PC-3 (cell line): ENCODE measurements around the gene UNC5B. TPM values are rescaled to one million over a fixed set of nuclear protein-coding genes. Genes with fewer than 3 reads are reported as not detected.

Source experiments
- ATAC-seq: fragments of 200-7000 bp; cut with Tn5 transposase; 2 replicates; pipeline ENCODE4 v1.9.1; 2020; ENCODE audit warnings: mild to moderate bottlenecking, moderate library complexity
- BruUV-seq: library from RNA; stranded (reverse); fragments of 400-500 nt; replicated peaks from 2 replicates; lab custom pipeline; 2021; lab: Mats Ljungman, UMichigan
- CTCF ChIA-PET: fragments of 300-600 bp; sonication (Branson Sonifier 250); formaldehyde crosslinking; loops from one replicate; lab custom pipeline; 2022; ENCODE audit warnings: antibody characterized with exemption; lab: Charles Lee
- POLR2A ChIA-PET: fragments of 300-600 bp; sonication (Branson Sonifier 250); formaldehyde crosslinking; loops from one replicate; lab custom pipeline; 2022; ENCODE audit warnings: antibody characterized with exemption; ENCODE audit not compliant: unreplicated experiment; lab: Charles Lee
- DNase-seq: peaks from one replicate; pipeline ENCODE4 v3.0.0-alpha.2; 2015
- H2AFZ ChIP-seq: fragments of 300-600 bp; sonication (generic); 2 replicates; pipeline ENCODE4 v1.6.0; 2016; ENCODE audit warnings: antibody characterized with exemption, low read length
- H3F3A ChIP-seq: fragments of 300-600 bp; sonication (generic); one replicate; pipeline ENCODE4 v1.6.0; 2017; ENCODE audit warnings: antibody characterized with exemption, low read length, control low read depth, mild to moderate bottlenecking; ENCODE audit not compliant: unreplicated experiment
- H3K27ac ChIP-seq: fragments of 300-600 bp; sonication (generic); 2 replicates; pipeline ENCODE4 v1.5.1; 2016; ENCODE audit warnings: mild to moderate bottlenecking, low read length
- H3K27me3 ChIP-seq: fragments of 300-600 bp; sonication (generic); 2 replicates; pipeline ENCODE4 v1.6.1; 2016; ENCODE audit warnings: low read length, mixed read lengths
- H3K36me3 ChIP-seq: fragments of 300-600 bp; sonication (generic); 2 replicates; pipeline ENCODE4 v1.6.1; 2016; ENCODE audit warnings: low read depth, mixed run types, low read length, mixed read lengths
- H3K4me1 ChIP-seq: fragments of 300-600 bp; sonication (generic); 2 replicates; pipeline ENCODE4 v1.5.1; 2016; ENCODE audit warnings: low read length; ENCODE audit not compliant: insufficient read depth
- H3K4me2 ChIP-seq: fragments of 300-600 bp; sonication (generic); 2 replicates; pipeline ENCODE4 v1.6.0; 2016; ENCODE audit warnings: low read length
- H3K4me3 ChIP-seq: fragments of 300-600 bp; sonication (generic); 2 replicates; pipeline ENCODE4 v1.5.1; 2016; ENCODE audit warnings: mild to moderate bottlenecking, low read length, mixed read lengths
- H3K79me2 ChIP-seq: fragments of 300-600 bp; sonication (generic); 2 replicates; pipeline ENCODE4 v1.6.1; 2017; ENCODE audit warnings: low read length, mixed read lengths
- H3K9ac ChIP-seq: fragments of 300-600 bp; sonication (generic); 2 replicates; pipeline ENCODE4 v1.6.0; 2016; ENCODE audit warnings: mild to moderate bottlenecking, low read length
- H3K9me2 ChIP-seq: fragments of 300-600 bp; sonication (generic); replicated peaks from 2 replicates; pipeline ENCODE4 v1.6.1; 2016; ENCODE audit warnings: mixed run types, low read length, mixed read lengths
- H3K9me3 ChIP-seq: fragments of 300-600 bp; sonication (generic); 2 replicates; pipeline ENCODE4 v1.6.1; 2016; ENCODE audit warnings: low read length, mixed read lengths
- H4K20me1 ChIP-seq: fragments of 300-600 bp; sonication (generic); 2 replicates; pipeline ENCODE4 v1.6.1; 2016; ENCODE audit warnings: low read length, mixed read lengths
- EZH2 ChIP-seq: fragments of 300-600 bp; sonication (generic); IDR thresholded peaks from one replicate; pipeline ENCODE4 v1.6.1; 2017; ENCODE audit warnings: antibody characterized with exemption, mild to moderate bottlenecking, low read length; ENCODE audit not compliant: unreplicated experiment
- EZH2phosphoT487 ChIP-seq: fragments of 300-600 bp; sonication (generic); IDR thresholded peaks from 2 replicates; pipeline ENCODE4 v1.6.1; 2018; ENCODE audit warnings: mild to moderate bottlenecking, antibody characterized with exemption, low read length, borderline replicate concordance
- intact Hi-C: fragments of 100-400 bp; cut with micrococcal nuclease; formaldehyde crosslinking; loops from 2 replicates; pipeline ENCODE4 v1.9.0; 2023
- total RNA-seq: library from RNA; depleted of rRNA; stranded (reverse); fragments of >200 nt; gene quantifications from 2 replicates; pipeline ENCODE4 v1.2.3, GENCODE V29; 2014
- TF ChIP-seq, protein P1 (sequence below): fragments of 300-600 bp; sonication (generic); conservative IDR thresholded peaks from 2 replicates; pipeline ENCODE4 v1.5.1; 2017; ENCODE audit warnings: antibody characterized with exemption, low read depth, mild to moderate bottlenecking, low read length

Gene UNC5B
- total RNA-seq, 1 experiment from 2014 or later = 0.26 TPM

DNA sequence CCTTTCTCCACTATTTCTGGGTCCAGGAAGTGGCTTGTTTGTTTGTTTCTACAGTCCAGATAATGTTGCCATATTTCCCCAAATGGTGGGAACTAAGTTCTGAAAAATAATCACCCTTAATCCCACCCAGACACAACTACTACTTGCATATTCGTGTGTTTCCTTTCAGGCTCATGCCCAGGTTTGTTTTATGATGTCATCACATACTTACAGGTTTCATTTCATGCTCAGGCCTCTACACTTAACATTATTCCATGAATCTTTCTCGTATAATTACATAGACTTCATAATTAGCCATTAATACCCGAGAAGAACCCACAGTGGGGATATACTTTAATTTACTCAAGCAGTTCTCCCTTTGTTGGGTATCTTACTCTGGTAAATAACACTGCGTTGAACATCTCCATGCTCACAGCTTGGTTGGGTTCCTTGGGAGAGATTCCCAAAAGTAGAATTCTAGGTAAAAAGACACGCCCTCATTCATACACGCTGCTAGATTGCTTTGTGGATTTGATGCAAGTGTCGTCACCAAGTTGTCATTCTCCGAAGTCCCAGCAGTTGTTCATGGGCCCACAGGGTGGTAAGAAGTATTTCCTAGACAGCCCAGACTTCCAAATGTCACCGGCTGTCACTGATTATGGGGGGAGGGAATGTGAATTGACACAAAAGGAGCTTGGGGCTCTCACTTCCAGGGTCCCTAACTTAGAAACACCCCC lies 42.6 kb downstream of the UNC5B start:
- ChIA-PET POLR2A (no interaction called here), CTCF (no interaction called here)
- Histone ChIP-seq H4K20me1 (no peaks in the 10 kb centered on the region), H3K9ac (no peak overlapping the region), H3K27ac (no peak overlapping the region), H3K36me3 (no peaks in the 10 kb centered on the region), H3K9me2 (no peaks in the 10 kb centered on the region), H3K9me3 (no peaks in the 10 kb centered on the region), H3K79me2 (no peaks in the 10 kb centered on the region), H3K27me3 (no peaks in the 10 kb centered on the region), H3F3A (no peaks in the 10 kb centered on the region), H3K4me1 (peaks cover 16% of the 10 kb centered on the region; the same call in 1 of the 2 replicates), H3K4me2 (no peak overlapping the region), H3K4me3 (no peak overlapping the region), H2AFZ (no peak overlapping the region)
- intact Hi-C loops = no loop called here
- no TSS peak for BruUV-seq
- DNase-seq = no peak
- TF ChIP-seq, protein P1, sequence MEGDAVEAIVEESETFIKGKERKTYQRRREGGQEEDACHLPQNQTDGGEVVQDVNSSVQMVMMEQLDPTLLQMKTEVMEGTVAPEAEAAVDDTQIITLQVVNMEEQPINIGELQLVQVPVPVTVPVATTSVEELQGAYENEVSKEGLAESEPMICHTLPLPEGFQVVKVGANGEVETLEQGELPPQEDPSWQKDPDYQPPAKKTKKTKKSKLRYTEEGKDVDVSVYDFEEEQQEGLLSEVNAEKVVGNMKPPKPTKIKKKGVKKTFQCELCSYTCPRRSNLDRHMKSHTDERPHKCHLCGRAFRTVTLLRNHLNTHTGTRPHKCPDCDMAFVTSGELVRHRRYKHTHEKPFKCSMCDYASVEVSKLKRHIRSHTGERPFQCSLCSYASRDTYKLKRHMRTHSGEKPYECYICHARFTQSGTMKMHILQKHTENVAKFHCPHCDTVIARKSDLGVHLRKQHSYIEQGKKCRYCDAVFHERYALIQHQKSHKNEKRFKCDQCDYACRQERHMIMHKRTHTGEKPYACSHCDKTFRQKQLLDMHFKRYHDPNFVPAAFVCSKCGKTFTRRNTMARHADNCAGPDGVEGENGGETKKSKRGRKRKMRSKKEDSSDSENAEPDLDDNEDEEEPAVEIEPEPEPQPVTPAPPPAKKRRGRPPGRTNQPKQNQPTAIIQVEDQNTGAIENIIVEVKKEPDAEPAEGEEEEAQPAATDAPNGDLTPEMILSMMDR = no peak
- TF ChIP-seq EZH2 (no peak), EZH2phosphoT487 (no peak)
- no peak for ATAC-seq

DNA sequence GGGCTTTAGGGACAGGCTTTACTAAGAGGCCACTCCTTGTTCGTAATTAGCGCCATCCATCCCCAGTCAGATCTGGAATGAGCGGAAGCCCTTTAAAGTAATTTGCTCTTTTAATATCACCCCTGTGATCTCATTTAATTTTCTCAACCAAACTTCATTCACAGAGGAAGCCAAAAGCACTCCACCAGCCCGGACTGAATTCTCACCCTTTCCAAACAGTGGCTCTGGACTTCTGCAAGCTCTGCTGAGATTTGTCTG lies 43.1 kb downstream of the UNC5B start:
- no peak overlapping the region for H2AFZ ChIP-seq
- DNase-seq = no peak
- no peak overlapping the region for H3K4me3 ChIP-seq
- H3K9ac ChIP-seq = no peak overlapping the region
- TF ChIP-seq EZH2phosphoT487 = no peak
- TF ChIP-seq, protein P1 = no peak
- no peak for TF ChIP-seq EZH2
- no peak for ATAC-seq
- peaks cover 16% of the 10 kb centered on the region; the same call in 1 of the 2 replicates for H3K4me1 ChIP-seq
- H3K79me2 ChIP-seq = no peaks in the 10 kb centered on the region
- no peaks in the 10 kb centered on the region for H3K9me3 ChIP-seq
- no peaks in the 10 kb centered on the region for H3K9me2 ChIP-seq
- POLR2A ChIA-PET = no interaction called here
- no peak overlapping the region for H3K27ac ChIP-seq
- no peaks in the 10 kb centered on the region for H3K27me3 ChIP-seq
- no TSS peak for BruUV-seq
- CTCF ChIA-PET = no interaction called here
- H3K36me3 ChIP-seq = no peaks in the 10 kb centered on the region
- intact Hi-C loops = no loop called here
- no peaks in the 10 kb centered on the region for H4K20me1 ChIP-seq
- peak overlapping the region; percentile 11; the same call in 1 of the 2 replicates for H3K4me2 ChIP-seq
- H3F3A ChIP-seq = no peaks in the 10 kb centered on the region
